NCI-H526 treated with DMSO at 0.1 percent for 48 hours (cell line): ENCODE results near the gene SUSD4.
"Not testable (repeated sequence)": the region's sequence is repeated elsewhere in the genome, so short reads cannot be mapped to it uniquely, and the experiment has no call there.

Source experiments
- DNase-seq: peaks from one replicate; lab custom pipeline; 2025; lab: John Stamatoyannopoulos, UW

The SUSD4 gene, protein sequence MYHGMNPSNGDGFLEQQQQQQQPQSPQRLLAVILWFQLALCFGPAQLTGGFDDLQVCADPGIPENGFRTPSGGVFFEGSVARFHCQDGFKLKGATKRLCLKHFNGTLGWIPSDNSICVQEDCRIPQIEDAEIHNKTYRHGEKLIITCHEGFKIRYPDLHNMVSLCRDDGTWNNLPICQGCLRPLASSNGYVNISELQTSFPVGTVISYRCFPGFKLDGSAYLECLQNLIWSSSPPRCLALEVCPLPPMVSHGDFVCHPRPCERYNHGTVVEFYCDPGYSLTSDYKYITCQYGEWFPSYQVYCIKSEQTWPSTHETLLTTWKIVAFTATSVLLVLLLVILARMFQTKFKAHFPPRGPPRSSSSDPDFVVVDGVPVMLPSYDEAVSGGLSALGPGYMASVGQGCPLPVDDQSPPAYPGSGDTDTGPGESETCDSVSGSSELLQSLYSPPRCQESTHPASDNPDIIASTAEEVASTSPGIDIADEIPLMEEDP

DNA sequence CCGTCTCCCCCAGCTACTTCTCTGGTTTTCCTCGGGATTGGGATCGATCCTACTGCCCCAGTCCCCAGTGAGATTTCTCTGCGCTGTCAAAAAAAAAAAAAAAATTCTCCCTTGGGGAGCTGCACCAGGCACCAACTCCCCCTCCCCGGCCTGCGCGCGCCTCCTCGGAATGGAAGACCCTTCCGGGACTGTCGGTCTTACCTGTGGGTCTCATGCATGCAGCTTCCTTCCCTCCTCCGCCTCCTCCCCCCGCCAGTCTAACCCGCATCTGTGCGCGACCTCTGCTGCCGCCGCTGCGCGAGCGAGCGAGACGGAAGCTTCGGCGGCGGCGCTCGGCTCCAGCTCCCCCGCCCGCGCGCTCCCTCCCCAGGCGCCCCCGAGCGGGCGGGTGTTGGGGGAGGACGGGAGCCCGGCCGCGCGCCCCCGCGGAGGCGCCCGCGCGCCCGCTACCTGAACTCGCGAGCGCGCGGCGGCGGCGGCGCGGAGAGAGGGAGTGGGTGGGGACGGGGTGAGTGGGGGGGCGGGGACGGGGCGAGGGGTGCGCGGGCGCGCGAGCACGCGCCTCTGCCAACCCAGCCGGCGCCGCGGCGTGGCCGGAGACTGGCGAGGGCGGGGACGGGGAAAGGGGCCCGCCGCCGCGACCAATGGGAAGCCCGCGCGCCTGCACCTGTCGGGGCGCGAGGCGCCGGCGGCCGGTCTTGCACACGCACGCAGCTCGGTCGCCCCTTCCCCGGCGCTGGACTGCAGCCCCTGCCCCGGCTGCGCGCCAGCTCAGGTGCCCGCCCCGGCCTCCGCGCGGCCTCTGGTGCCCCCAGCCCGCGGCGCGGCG lies at the start of gene SUSD4:
SUSD4 (minus strand) TSS at position 321 of the 829 bp plus-strand sequence. CDS start 751 bp downstream, outside the sequence.
- peak; percentile 52 for DNase-seq

DNA sequence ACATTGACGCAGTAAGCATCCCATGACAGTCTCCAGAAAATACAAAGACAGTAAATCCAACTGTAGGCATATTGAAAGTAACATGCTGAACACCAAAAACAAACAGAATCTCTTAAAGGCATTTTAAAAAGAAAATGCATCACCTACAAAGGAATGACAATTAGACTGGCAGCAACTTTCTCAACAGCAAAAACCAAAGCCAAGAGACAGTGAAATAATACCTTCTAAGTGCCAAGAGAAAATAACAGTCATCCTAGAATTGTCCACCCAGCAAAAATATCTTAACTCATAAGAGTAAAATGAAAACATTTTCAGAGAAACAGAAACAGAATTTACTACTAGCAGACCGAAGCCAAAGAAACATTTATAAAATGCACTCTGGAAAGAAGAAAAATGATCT lies 49.2 kb upstream of the SUSD4 start:
- DNase-seq, result no peak

DNA sequence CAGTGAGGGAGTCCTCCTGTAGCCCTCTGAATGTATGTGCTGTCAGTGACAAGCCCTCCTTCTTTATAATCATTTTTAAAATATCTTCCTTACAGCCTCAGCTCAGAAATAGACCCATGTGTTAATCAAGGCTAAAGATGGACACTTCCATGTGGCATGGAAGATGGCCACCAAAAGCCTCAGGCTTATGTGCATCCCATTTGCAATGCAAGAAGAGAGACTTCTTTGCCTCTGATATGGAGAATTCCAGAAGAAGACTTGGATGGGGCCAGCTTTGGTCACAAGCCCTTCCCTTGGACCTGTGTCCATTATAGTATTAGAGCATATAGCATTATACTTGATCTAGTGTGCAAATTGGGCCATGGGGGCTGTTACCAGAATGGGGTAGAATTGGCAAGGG lies 47.7 kb upstream of the SUSD4 start:
- no peak for DNase-seq

DNA sequence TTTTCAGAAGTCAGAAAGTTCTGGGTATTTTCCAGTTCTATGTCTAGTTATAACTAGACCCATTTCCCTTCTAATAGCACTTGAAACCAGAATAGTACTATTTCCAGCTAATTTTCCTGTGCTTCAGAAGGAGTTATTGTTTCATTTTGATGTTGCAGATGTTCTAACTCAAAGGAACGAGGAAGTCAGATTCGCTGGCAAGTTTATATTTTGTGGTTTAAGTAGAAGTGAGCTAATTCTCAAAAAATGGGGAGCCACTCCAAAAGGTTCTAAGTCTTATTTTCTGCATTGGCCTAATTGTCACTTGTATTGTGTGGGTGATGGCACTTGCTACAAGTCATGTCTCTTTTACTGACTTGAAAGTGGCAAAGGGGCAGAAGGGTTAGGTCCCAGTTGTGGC lies 47.3 kb upstream of the SUSD4 start:
- DNase-seq, result no peak

DNA sequence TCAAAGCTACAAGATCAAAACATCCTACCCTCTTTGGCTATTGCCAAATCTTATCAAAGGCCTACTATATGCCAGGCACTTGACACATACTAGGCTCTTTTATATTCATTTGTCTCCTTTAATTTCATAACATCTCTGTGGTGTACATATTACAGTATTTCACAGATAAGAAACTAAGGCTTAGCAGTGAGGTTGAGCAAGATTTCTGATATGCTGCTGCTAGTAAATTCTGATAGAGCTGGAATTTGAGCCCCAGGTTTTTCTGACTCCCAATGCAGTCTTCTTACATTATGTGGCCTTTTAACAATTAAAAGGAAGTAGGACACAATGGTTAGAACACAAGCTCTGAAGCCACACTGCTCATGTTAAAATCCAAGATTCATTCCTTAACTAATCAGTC lies 46.1 kb upstream of the SUSD4 start:
- DNase-seq, result no peak

DNA sequence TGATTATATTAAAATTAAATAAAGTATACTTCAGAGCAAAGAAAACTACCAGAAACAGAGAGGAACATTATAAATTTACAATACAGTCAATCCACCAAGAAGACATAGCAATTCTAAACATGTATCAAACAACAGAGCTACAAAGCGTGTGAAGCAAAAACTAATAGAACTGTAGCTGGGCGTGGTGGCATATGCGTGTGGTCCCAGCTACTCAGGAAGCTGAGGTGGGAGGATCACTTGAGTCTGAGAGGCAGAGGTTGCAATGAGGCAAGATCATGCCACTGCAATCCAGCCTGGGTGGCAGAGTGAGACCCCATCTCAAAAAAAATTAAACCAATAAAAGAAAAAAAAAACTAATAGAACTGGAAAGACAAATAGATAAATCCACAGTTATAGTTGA lies 41.5 kb upstream of the SUSD4 start:
- DNase-seq, result no peak

DNA sequence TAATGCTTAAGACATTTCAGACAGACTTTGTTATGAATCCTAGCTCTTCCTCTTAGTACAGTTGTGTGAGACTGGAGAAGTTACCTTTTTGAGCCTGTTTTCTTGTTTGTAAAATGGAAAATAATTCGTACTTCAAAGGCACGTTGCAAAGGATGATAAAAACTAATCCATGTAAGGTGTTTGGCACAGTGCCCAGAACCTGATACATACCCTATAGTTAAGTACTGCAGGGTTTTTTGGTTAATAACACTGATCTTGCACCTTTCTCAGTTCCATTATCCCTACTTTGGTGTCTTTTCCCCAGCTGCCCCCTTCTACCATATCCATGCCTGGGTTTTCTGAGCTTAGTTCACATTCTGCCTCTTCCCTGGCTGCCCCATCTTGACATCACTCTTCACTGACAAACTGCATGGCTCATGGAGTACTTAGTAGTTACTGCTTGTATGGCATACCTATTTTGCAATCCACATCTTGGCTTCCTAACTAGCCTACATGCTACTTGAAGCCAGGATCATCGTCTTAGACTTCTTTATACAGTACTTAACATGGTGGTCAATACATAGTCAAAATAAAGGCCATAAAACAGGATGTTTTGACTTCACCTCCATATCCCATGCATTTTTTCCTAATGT lies 39.3 kb upstream of the SUSD4 start:
- DNase-seq, result no peak

DNA sequence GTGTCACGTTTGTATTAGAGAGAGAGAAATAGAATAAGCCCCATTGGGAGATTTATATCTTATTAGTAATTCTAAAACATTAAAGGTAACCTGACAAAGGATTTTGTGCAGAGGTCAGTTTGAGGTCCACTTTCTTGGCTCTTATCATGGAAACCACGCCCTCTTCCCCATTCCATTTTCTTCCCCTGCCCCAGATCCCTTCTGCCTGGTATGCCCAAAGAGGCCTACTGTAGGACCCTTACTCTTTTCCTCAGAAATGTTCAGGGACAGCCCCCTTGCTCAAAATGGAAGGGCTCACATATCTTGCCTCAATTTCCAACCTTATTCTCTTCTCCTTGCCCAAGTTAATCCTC lies 38.8 kb upstream of the SUSD4 start:
- no peak for DNase-seq

DNA sequence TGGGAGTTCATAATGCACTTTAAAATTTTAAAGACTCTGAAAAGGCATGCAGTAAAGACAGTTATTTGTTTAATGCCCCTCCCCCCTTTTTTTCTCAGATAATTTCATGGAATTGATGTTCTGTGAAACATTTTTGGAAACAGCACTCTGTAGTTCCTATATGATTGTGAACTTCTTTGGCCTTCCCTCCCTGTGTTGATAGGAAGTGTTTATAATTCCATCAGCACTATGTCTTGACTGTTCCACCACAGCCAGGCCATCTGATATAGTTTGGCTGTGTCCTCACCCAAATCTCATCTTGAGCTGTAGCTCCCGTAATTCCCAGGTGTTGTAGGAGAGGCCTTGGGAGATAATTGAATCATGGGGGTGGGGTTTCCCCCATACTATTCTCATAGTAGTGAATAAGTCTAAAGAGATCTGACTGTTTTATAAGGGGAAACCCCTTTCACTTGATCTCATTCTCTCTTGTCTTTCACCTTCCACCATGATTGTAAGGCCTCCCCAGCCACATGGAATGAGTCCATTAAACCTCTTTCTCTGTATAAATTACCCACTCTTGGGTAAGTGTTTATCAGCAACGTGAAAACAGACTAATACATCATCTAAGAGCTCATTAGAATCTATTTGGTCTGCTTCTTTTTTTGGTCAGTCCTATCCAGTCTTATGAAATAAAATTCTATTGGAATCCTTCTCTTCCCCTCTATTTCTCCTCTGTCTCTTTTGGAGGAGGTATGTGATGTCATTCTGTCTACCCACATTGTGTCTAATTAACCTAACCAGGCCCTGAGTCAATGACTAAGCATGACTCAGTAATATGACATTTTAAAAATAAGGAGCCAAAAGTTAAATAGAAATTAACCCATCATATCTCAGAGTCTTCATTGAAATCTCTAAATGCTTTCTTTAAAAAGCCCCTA lies 38.2 kb upstream of the SUSD4 start:
- DNase-seq, result no peak

DNA sequence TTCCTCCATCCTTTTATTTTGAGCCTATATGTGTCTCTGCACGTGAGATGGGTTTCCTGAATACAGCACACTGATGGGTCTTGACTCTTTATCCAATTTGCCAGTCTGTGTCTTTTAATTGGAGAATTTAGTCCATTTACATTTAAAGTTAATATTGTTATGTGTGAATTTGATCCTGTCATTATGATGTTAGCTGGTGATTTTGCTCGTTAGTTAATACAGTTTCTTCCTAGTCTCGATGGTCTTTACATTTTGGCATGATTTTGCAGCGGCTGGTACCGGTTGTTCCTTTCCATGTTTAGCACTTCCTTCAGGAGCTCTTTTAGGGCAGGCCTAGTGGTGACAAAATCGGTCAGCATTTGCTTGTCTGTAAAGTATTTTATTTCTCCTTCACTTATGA lies 35.4 kb upstream of the SUSD4 start:
- not testable (repeated sequence) for DNase-seq

DNA sequence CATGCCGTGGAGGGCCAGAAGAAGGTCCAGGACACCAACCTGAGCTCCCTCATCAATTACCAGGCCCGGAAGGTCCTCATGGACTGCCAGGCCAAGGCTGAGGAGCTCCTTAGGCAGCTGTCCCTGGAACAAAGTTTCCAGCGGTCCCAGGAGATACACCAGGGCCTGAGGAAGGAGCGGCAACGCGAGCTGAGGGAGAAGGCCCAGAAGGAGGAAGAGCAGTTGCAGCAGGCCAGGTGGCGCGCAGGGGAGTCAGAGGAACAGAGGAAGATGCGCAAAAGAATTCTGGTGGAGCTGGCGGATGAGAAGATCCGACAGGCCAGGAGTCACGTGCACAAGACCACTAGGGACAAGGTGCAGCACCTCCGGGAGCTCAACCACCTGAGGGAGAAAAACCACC lies 30.7 kb upstream of the SUSD4 start:
- no peak for DNase-seq

DNA sequence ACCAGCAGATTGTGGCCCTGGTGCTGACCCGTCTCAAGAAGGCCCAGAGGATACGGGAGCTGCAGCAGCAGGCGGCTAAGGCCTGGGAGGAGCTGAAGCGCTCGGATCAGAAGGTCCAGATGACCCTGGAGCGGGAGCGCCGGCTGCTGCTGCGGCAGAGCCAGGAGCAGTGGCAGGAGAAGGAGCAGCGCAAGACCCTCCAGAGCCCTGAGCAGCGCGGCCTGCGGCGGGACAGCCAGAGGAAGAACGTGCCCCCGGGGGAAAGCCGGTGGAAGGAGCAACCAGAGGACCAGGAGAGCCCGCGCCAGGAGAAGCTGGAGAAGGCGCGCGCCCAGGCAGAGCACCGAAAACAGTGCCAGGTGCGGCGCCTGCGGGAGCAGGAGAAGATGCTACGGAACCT lies 30.3 kb upstream of the SUSD4 start:
- DNase-seq, result no peak

DNA sequence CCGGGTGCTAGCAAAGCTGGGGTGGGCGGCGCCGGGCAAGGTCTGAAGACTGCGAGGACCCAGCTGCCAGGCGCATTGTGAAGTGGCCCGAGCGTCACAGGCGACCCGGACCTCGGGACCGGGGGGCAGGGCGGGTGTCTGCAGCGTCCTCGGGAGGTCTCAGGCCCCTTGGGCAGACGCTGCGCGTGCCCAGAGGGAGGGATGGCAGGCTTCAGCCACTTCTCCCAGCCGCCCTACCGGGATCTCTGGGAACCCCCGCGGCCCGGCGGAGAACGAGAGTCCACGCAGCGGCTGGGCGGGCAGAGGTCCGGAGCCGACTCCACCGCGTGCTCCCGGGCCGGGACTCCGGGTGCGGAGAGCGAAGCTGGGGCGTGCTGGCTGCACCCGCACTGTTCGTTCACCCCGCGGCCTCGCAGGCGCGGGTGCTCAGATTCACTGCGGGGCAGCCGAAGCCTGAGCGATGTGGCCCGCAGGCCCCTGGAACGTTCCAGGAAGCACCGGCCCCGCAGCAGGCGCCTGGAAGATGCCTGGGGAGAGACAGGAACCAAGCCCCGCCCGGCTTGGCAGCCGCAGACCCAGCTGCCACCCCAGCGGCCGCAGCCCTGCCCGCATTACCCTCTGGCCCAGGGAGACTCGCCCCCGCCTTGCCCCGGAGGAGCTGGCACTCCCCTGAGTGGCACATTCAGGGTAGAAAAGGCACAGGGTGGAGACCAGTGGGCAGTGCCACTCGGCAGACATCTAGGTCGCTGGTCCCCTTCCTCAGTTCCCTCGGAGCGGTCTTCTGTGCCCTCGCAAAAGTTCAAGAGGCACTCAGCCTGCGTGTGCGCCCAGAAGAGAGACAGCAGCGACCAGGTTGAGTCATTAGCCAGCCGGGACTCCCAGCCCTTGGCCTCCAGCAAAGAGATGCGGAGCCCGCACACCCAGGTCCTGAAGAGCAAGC lies 29.6 kb upstream of the SUSD4 start, which contains the start of gene CCDC185:
CCDC185 (plus strand) TSS at position 141 of the 940 bp plus-strand sequence; CDS start at position 202, 61 bp downstream.
- no peak for DNase-seq

DNA sequence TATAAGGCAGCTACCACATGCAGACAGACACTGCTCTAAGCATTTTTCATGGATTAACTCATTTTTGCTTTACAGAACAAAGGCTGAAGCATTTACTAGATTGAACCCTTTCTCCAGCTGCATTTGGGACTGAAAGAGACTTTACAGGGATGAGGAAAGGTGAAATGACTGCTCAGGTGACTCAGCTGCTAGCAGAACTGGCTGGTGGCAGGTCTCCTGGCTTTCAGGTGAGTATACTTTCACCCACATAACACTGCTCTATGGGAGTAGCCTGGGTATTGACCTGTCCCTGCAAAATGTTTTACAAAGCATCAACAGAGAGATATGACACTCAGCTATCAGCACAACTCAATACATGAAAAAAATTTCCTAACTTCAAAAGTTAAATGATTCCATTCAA lies 26.6 kb upstream of the SUSD4 start:
- DNase-seq, result no peak

DNA sequence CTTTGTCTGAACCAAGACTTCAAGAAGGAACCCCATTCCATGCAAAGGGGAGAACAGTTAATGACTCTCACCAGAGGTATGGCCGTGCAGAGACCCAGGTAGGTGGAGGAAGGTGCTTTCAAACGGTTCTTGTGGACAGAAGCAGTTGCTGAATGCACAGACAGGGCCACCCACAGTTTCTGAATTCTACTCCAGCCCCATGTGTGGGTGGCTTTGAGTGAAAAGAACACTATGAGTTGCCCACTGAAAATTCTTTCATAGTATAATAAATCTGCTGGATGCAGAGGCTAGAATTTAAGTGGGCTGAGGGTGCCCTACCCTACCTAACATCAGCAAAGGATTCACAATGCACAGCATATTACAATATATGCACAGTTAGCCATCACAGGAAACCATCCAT lies 22.0 kb upstream of the SUSD4 start:
- no peak for DNase-seq

DNA sequence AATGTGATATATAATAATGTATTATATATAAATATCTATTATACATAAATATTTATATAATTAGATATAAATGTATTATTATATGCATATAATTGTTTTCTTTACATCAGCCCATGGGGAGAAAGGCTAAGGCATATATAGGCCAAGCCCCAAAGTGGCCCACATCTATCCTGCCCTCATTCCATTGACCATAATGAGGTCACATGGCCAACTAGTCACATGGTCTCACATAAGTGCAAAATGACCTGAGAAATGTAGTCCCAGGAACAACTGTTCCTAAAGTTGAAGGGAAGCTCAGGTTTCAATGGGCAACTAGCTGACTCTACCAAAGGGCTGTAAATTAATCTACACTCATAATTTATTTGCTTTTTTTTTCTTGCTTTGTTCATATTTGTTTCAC lies 14.8 kb upstream of the SUSD4 start:
- no peak for DNase-seq

DNA sequence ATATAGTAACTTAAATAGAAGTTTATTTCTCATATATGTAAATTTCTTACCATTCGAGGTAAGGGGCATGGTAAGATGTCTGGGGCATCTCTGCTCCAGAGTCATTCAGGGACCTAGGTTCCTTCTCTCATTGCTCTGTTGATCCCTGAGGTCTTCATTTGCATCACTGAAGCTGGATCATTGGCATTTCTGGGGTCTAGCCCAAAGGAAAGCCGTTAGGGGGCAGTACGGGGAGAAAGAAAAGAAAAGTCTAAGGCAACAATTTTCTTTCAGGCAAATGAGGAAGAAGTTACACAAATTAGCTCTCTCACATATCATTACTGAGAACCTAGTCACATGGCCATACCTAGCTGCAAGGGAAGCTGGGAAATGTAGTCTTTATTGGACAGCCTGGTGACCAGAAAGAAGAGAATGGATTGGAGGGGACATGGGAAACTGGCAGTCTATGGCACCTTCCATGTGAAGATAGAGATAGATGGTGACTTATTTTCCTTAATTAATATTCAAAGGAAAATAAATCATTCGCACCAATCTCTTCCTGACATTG lies 10.2 kb upstream of the SUSD4 start:
- no peak for DNase-seq

DNA sequence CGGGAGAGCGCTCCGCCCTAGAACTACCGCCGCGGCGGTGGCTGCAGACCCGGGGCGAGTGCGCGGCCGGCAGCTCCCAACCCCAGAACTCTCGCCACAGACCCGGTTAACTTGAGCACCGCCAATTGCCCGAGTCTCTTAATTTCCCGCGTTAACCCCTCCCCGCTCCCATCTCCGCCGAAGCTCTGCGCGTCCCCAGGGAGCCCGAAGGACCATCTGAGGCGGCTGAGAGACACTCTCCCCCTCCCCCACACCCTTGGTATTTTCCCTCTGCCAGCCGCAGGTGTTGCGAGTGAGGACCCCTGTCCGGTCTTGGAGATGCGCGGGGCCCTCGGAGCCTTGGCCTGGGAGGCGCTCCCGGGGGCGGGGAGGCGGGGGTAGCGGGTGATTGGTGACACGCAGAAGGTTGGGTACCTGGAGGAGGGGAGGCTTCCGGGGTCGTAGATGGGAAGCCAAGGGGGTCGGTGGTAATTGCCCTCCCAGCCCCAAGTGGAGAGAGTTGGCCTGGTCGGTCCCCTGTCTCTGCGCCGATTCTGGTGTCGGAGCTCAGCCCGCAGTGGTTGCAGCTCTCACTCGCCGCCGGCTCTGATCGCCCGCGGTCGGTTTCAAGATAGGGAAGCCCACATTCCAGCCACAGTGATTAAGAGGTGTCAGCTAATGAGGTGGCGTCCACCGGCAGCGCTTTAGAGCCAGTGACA lies 858 bp upstream of the SUSD4 start:
- DNase-seq, result peak; percentile 32

DNA sequence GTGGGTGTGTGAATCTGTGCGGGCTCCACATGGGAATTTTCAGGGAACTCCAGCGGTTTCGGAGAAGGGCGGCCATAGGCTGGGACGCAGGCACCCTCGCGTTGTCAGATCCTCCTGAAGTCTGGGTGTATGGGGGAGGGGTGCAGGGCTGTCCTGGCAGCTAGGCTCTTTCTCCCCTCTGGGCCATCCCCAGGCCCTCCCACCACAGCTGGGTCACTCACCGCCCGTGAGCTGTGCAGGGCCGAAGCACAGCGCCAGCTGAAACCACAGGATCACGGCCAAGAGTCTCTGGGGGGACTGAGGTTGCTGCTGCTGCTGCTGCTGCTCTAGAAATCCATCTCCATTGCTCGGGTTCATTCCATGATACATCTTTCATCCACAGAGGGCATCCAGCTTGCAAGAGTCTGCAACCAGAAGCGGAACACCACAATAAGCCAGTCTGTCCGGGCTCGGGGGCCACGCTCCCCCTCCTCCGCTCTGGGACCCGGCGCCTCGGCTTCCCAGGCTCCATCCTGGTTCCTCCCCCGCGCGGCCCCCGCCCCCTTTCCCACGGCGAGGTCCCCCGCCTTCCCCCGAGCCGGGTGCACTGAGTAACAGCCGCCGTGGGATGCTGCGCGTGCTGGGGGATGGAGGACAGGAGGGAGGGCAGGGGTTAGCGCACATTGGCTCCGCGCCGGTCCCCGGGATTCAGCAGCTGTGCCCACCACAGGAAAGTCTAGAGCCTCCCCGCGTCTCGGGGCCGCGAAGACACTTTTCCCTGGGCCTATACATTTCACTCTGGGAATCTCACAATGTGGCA lies 720 bp downstream of the SUSD4 start:
- DNase-seq, result peak; percentile 16
